GM19468 (cell line): ENCODE measurements around the gene C1orf159.
"Not testable (repeated sequence)": the region's sequence is repeated elsewhere in the genome, so short reads cannot be mapped to it uniquely, and the experiment has no call there.

Experiments
- ATAC-seq: cut with Tn5 transposase; IDR thresholded peaks from one replicate; pipeline ENCODE4 v1.9.1; 2021; ENCODE audit warnings: mild to moderate bottlenecking, moderate library complexity, moderate number of reproducible peaks; ENCODE audit not compliant: unreplicated experiment; ENCODE audit errors: extremely low read depth

The C1orf159 gene

GRCh38 chr1:1120096-1120495 lies 4.2 kb upstream of the C1orf159 start:
- ATAC-seq, result no peak

DNA sequence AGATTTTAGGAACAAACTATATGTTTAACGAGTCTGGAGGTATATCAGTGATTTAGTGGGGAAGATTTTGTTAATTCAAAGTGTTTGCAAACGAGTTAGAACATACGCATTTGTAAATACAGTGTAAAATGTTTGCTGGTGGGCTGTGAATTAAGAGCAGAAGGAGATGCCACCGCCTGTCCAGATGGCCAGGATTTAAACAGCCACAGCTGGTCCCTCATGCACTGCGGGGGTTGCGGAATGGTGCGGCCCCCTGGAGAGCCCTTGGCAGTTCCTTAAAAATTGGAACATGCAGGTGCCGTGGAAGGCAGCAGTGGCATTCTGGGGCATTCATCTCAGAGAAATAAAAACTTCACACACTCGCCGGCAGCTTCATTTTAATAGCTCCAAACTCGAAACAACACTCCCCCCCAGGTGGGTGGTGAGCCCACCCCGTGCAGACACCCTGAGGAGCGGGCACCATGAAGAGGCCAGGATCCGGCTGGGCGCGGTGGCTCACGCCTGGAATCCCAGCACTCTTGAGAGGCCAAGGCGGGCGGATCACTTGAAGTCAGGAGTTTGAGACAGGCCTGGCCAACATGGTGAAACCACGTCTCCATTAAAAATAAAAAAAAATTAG lies 3.5 kb upstream of the C1orf159 start:
- no peak for ATAC-seq

DNA sequence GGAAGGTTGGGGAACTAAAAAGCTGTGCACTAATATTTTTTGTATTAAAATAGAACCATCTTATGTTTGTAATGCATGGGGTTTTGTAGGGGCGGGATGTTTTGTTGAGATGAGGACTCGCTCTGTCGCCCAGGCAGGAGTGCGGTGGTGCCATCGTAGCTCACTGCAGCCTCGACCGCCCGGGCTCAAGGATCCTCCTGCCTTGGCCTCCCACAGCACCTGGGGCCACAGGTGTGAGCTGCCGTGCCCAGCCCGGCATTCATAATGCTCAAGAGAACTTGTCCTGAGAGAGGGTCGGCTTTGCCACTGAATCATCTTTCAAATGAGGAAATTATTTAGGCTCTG lies 3.0 kb upstream of the C1orf159 start:
- no peak for ATAC-seq

DNA sequence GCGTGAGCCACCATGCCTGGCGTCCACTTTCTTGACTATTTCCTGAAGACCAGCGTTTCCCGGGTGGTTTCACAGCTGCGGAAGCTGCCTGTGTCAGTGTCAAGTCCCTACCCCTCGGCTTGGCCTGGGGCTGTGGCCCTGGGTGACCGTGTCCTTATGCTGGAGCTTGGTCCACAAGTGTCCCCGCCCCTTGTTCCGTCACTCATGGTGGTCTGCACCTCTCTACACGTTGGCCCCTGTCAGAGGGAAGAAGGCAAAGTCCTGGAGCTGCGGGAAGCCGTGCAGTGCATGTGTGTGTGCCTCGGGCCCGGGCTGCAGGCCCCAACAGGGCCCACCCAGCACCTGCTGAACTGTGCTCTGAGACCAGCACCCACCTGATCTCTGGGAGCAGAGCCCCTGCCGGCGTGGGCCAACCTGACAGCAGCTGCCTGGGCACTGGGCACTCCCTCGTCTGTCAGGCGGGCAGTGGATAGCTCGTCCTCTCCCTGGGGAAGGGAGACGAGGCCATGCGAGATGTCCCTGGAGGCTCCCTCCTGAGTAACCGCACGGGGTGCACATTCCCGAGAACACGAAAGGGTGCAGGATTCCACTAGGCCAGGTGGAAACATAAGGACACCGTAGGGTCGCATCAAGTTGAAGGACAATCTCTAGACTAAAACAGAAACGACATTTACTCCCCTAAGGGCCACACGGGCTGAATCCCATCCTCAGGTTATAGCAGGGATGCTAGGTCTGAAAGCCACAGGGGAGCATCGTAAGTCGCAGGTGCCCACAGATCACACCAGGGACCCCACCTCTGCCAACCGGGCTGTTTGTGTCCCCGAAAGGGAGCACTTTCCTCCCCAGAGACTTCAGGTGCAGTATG lies 2.4 kb upstream of the C1orf159 start:
- no peak for ATAC-seq

GRCh38 chr1:1117469-1117831 lies 1.6 kb upstream of the C1orf159 start:
- ATAC-seq, result no peak

GRCh38 chr1:1116701-1117468 lies 996 bp upstream of the C1orf159 start:
- ATAC-seq, result no peak

DNA sequence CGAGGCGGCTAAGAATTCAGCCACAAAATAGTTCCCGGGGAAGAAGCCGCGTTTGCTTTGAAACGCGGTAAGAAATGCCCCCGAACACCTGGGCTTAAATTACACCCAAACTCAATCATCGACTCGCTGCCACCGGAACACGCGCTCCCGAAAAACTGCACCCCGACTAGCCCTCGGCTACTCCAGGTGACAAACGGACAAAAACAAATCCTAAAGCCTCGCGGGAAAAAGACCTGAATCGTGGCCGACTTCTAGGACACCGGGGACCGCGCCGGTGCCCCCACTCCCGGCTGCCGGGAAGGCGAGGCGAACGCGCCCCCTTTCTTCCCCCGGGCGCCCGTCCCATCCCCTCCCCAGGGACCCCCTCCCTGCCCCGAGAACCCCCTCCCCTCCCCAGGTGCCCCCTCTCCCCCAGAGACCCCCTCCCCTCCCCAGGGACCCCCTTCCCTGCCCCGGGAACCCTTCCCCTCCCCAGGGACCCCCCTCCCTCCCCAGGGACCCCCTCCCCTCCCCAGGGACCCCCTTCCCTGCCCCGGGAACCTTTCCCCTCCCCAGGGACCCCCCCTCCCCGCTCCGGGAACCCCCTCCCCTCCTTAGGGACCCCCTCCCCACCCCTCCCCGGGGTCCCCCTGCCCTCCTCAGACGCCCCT lies 628 bp downstream of the C1orf159 start:
- ATAC-seq, result no peak

GRCh38 chr1:1114431-1114830 lies 1.5 kb downstream of the C1orf159 start:
- ATAC-seq, result no peak

- no peak for ATAC-seq
Measured at GRCh38 chr1:1112237-1112985, 3.5 kb downstream of the C1orf159 start.

- ATAC-seq, result no peak
Measured at GRCh38 chr1:1111516-1112236, 4.2 kb downstream of the C1orf159 start.

GRCh38 chr1:1110561-1110971 lies 5.3 kb downstream of the C1orf159 start:
- no peak for ATAC-seq

GRCh38 chr1:1109743-1110142 lies 6.1 kb downstream of the C1orf159 start:
- ATAC-seq, result no peak

DNA sequence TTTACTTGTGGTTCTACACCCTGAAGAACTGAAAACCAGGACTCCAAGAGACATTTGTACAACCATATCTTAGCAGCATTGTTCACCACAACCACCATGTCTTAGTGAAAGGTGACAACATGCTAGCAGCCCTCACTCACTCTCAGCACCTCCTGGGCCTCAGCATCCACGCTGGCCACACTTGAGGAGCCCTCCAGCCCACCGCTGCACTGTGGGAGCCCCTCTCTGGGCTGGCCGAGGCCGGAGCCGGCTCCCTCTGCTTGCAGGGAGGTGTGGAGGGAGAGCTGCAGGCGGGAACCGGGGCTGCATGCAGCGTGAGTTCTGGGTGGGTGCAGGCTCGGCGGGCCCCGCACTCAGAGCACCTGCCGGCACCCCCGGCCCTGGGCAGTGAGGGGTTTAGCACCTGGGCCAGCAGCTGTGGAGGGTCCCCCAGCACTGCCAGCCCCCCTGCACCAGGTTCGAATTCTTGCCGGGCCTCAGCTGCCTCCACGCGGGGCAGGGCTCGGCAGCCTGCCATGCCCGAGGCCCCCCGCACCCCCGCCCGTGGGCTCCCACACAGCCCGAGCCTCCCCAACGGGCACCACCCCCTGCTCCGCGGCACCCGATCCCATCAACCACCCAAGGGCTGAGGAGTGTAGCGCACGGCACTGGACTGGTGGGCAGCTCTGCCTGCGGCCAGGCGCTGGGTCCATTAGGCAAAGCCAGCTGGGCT lies 9.2 kb downstream of the C1orf159 start:
- no peak for ATAC-seq

- ATAC-seq, result not testable (repeated sequence)
Measured at GRCh38 chr1:1104152-1104551, 11.7 kb downstream of the C1orf159 start.

DNA sequence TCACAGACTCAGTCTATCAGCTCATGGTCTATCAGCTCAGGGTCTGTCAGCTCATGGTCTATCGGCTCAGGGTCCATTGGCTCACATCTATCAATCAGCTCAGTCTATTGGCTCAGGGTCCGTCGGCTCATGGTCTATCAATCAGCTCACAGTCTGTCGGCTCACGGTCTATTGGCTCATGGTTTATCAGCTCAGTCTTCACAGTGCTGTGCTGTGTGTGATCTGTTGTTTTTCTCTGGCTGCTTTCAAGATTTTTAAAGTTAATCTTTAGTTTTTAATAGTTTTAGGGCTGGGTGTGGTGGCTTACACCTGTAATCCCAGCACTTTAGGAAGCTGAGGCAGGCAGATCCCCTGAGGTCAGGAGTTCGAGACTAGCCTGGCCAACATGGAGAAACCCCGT lies 14.4 kb downstream of the C1orf159 start:
- ATAC-seq, result no peak

GRCh38 chr1:1100296-1100695 lies 15.6 kb downstream of the C1orf159 start:
- no peak for ATAC-seq

DNA sequence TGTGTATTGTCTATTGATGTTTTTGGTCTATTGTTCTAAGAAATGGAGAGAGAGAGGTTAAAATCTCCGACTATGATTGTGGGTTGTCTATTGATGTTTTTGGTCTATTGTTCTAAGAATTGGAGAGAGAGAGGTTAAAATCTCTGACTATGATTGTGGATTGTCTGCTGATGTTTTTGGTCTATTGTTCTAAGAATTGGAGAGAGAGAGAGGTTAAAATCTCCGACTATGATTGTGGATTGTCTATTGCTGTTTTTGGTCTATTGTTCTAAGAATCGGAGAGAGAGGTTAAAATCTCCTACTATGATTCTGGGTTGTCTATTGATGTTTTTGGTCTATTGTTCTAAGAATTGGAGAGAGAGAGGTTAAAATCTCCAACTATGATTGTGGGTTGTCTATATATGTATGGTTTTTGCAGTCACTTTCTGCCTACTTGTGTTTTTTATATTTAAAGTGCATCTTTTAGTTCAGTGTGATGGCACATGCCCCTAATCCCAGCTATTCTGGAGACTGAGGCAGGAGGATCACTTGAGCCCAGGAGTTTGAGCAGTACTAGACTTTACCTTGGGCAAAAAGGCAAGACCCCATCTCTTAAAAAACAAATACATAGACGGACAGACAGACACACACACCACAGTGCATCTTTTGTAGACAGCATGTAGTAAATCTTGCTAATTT lies 16.2 kb downstream of the C1orf159 start:
- no peak for ATAC-seq
